CD4-positive, alpha-beta T cell treated with Interleukin-10 for 1 hour (primary cell): ENCODE data around the gene PFKP.

Experiments used
- DNase-seq: peaks from one replicate; pipeline ENCODE4 v3.0.0-alpha.2; 2020

Gene PFKP

GRCh38 chr10:3067118-3067858, at the start of gene PFKP:
PFKP (plus strand) TSS chr10:3067548; CDS start chr10:3067596, 48 bp downstream.
- peak; percentile 52 for DNase-seq

DNA sequence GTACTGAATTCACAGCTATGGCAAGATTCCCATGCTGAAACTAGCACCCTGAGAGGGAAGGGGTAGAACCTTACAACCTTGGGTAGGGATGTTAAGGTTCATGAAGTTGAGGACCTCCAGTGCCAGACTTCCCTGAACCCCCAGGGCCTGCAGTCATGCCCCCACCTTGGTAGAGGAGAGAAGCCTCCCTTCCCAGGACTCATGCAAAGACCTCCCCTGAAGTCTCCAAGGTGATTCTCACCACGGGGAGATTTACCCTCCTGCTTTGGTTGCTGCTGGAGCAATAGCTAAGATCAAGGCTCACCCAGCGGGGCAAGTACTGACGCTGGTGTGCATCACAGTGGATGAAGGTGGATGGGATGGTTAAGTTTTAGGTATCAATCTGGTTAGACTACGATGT, 49.1 kb upstream of the PFKP start:
- DNase-seq, result no peak

GRCh38 chr10:3020311-3020710, 47.0 kb upstream of the PFKP start:
- no peak for DNase-seq

DNA sequence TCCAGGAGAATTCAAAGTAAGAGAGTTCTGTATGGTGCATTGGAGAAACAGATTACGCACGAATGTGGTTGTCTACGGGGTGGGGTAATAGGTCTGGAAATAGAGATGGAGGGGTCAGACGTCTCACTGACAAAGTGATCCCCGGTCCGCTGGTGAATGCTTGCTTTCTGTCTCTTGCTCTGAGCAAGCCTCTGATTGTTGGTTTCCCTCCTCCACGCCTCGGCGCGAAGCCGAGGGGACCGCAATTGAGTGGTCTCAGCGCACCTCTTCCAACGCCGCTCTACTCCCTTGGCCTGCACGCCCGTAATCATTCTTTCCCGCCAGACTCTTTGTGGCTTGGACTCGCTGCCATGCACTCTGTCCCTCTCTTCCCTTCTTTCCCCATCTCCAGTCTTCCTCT, 46.5 kb upstream of the PFKP start:
- DNase-seq, result no peak

- no peak for DNase-seq
These were observed 45.3 kb upstream of the PFKP start for GRCh38 chr10:3022027-3022426.

GRCh38 chr10:3023892-3024291, 43.5 kb upstream of the PFKP start:
- no peak for DNase-seq

DNA sequence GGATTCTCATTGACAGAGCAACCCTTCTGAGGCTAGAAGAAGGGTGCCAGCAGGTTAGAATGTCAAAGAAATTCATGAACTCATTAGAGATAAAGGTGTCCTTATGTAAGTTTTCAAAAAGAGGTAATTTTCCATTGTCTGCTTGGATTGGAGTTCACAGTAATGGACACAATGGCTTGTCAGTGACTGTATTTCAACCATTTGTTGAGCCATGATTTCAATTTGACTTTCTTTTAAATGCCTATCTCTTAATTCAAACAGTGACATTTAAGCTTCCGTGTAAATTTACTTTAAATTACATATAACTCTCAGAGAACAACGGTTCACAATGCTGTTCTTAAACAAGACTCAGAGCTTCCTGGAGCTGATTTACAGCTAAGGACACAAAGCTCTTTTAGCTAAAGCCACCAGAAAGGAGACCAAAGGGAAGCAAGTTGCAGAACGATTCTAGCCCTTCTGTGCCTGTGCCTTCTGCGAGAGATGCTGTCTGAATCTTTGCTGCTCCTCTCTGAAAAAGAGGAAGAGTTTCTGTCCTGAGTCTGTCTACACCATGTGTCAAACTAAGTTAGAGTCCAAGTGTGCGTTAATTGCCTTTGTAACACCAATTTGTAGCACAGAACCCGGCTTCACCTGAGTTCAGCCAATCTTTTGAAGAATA, 42.2 kb upstream of the PFKP start:
- no peak for DNase-seq

DNA sequence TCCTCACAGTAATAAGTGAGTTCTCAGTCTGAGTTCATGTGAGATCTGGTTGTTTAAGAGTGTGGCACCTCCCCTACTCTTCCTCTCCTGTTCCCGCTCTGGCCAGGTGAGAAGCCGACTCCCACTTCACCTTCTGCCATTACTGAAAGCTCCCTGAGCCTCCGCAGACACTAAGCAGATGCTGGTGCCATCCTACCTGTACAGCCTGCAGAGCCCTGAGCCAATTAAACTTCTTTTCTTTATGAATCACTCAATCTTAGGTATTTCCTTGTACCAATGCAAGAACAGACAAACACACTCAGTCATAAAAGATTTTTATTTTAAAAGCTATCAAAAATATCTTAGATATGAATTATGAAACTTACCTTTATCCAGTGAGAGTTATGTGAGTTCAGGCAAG, 39.5 kb upstream of the PFKP start:
- no peak for DNase-seq

GRCh38 chr10:3028441-3028840, 38.9 kb upstream of the PFKP start:
- DNase-seq, result no peak

DNA sequence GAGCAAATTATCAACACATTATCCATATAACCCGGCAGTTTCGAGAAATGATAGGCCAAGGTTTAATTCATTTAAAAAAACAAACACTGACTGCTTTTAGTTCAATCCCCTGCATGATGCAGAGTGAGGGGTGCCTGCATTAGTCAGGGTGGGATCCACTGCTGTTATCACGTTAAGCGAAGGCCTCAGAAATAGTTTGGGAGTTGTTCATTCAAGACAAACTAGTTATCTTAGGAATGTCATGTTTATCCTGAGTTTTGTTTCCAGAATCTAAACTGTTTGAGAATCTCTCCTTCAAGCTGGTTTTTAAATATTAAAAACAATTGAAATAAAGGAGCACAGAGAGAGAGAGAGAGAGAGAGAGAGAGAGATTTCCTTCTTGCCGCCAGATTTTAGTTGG, 36.6 kb upstream of the PFKP start:
- no peak for DNase-seq

DNA sequence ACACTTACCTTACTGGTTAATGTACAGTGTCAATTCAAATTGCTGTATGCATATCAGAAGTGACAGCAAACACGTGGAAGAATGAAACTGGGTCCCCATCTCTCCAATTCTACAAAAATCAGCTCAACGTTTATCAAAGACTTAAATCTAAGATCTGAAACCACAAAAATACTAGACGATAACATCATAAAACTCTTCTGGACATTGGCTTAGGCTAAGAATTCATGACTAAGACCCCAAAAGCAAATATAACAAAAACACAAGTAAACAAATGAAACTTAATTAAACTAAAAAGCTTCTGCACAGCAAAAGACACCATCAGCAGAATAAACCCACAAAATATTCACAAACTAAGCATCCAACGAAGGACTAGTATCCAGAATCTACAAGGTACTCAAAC, 35.9 kb upstream of the PFKP start:
- no peak for DNase-seq

GRCh38 chr10:3033925-3034324, 33.4 kb upstream of the PFKP start:
- no peak for DNase-seq

DNA sequence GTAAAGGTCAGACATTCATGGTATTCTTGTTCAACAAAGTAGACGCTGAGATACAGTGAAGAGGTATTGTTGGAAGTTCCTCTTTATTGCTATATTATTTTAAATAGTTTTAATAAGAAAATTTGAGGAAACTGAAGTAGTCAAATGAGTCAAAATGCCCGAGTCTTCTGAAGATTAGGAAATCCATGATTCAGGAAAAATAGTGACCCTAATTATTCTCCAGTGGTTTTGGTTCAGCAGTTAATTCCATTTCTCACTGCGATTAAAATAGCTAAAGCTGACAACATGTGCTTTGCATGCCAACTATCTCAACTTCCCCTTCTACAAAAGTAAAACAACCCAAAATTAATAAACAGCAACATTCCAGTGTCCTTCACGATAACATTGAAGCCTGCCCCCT, 32.7 kb upstream of the PFKP start:
- DNase-seq, result no peak

GRCh38 chr10:3036155-3037021, 31.0 kb upstream of the PFKP start:
- DNase-seq, result peak; percentile 15

DNA sequence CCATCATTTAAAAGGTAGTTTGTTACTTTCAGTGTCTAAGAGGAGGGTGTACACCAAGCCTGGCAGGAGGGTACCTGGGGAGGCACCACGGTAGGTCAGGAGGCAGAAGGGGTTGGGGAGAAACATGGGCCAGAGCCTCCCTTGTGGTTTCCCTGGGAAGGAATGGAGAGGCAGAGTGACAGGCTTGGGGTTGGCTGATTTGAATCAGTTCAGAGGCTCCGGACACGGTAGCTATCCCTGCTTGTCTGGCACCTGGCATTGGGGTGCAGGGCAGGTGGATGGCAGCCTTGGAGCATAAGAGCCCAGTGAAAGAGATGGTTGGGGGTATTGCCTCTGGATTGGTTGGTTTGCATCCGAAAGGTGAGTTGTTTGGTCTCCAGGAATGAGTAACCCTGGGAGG, 30.2 kb upstream of the PFKP start:
- DNase-seq, result no peak

DNA sequence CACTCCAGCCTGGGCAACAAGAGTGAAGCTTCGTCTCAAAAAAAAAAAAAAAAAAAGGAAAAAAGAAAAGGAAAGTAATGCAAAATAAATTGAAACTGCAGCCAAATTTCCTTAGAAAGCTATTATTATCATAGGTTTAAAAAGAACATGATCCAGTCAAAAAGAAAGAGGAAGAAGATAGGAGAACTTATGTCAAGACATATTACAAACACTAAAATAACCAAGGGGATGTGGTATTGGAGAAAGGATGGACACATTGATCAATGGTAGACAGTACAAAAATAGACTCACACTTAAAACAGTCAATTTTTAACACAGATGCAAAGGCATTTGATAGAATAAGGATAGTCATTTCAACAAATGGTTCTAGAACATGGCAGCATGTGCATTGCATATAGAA, 27.3 kb upstream of the PFKP start:
- DNase-seq, result no peak

DNA sequence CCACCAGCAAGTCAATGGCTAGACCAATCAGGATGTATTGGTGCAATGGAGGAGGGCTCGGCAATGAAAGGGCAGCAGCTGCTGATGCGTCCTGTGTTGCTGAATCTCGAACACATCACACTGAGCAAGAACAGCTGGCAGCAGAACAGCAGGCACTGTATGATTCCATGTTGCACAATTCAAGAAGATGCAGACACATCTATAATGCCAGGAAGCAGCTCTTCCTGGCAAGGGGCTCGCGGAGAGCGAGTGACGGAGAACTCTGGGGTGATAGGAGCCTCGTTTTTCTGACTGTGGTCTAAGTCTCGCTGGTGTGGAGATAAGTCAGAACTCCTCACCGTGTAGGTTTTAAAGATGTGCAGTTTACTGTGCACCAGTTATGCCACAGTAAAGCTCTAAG, 24.8 kb upstream of the PFKP start:
- DNase-seq, result no peak

DNA sequence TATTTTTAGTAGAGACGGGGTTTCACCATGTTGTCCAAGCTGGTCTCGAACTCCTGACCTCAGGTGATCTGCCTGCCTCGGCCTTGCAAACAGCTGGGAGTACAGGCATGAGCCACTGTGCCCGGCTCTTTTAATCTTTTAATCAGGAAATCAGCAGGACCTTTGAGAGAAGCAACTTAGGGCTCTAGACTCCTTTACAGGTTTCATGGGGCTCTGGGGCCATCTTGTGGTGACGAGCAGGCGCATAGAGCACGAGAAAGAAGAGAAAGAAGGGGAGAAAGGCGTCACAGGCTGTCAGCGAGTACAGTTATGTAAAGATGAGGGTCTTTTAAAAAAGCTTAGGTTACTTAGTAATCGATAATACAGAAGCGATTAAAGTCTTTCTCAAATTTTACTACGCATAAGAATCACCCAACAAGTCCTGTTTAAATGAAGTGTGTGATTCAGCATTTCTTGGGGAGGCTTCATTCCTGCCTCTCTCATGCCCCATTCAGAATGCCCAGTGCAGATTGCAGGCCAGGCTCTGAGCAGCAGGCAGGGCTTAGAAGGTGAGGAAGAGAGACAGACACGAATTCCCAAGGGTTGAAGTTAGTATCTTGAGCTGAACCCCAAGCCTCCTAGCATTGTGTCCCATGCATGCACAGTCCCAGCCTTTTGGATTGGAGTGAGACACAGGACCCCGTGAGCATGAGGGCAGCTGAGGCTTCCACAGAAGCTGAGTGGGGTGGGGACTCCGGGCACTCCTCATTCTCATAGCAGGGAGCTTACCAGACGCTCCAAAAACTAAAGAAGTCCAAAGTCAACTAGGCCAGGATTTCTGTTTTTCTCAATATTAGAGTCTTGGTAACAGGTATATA, 23.6 kb upstream of the PFKP start:
- peak; percentile 51 for DNase-seq

DNA sequence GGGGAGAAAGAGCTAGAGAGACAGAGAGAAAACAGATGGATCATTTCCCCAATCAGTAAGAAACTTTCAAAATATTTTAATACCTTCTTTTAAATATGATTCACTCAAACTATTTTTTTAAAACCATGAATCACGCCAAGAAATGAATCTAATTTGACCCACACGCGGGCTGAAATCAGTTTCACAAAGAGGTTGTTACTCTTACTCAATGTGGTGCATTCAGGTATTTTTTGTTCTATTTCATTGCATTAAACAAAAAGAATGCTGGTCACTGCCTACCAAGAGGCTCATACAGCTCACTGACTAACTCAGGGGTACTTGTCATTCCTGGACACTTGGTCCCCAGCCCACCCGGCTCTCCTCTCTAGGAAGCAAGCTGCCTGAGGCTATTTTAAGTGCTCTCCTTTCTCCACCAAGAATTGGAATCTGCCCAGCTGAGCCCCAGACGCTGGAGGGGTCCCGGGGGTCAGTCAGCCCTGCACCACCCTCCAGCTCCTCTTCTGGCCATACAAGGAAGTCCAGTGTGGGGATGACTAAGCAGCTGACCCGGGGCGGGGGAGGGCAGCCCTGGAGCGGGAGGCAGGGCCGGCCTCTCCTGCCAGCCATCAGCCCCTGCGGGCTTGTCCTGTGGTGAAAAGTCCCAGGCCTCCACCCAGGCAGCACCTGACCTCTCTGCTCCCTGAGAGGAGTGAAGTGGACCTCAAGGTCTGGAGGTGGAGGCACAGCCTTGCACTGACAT, 21.7 kb upstream of the PFKP start:
- no peak for DNase-seq

- DNase-seq, result no peak
These were observed 21.1 kb upstream of the PFKP start for GRCh38 chr10:3046210-3046779.

GRCh38 chr10:3046981-3047547, 20.3 kb upstream of the PFKP start:
- DNase-seq, result no peak
